ENCODE results near the gene LRRC27. TPM values are rescaled to one million over a fixed set of nuclear protein-coding genes. Genes with fewer than 3 reads are reported as not detected.
"Not testable (repeated sequence)": the region's sequence is repeated elsewhere in the genome, so short reads cannot be mapped to it uniquely, and the experiment has no call there.

The LRRC27 gene
- total RNA-seq, 6 experiments from 2014 or later = 2.2 to 5.4 (median 3.2) TPM

- Histone ChIP-seq H3K4me3 (no peak overlapping the region), H3K4me1 (no peaks in the 10 kb centered on the region), H3K9me3 (no peaks in the 10 kb centered on the region), H3K27ac (no peak overlapping the region), H3K36me3 (no peaks in the 10 kb centered on the region), H3K27me3 (no peaks in the 10 kb centered on the region)
- DNase-seq (peak in 1 of 3 donors; percentile 45), ATAC-seq (no peak)
- 74% methylated on average over 17 of the region's 25 CpGs for WGBS (ENCODE audit: insufficient coverage, low coverage, low lambda C conversion rate, missing lambda C conversion rate)
- no peak for TF ChIP-seq POLR2A (IDR thresholded peaks at IDR 0.05)
- TF ChIP-seq CTCF (IDR thresholded peaks at IDR 0.05) = no peak
- intact Hi-C loops (cut with DNase I) = no loop called here
These were observed 38.0 kb upstream of the LRRC27 start for GRCh38 chr10:132293813-132294520.

GRCh38 chr10:132294561-132295318 is 37.3 kb upstream of the LRRC27 start:
- TF ChIP-seq CTCF (IDR thresholded peaks at IDR 0.05) = no peak
- no peak for TF ChIP-seq POLR2A (IDR thresholded peaks at IDR 0.05)
- peak in 2 of 3 donors; percentile 28 to 33 for DNase-seq
- intact Hi-C loops (cut with DNase I) = no loop called here
- H3K36me3 ChIP-seq = no peaks in the 10 kb centered on the region
- no peaks in the 10 kb centered on the region for H3K4me1 ChIP-seq
- H3K27me3 ChIP-seq = no peaks in the 10 kb centered on the region
- no peak overlapping the region for H3K4me3 ChIP-seq
- WGBS (ENCODE audit: insufficient coverage, low coverage, low lambda C conversion rate, missing lambda C conversion rate) = 49% methylated on average over 7 of the region's 23 CpGs
- H3K27ac ChIP-seq = no peak overlapping the region
- ATAC-seq = no peak
- H3K9me3 ChIP-seq = no peaks in the 10 kb centered on the region

- ATAC-seq; H3K27ac ChIP-seq; H3K36me3 ChIP-seq; intact Hi-C loops (cut with DNase I); H3K4me1 ChIP-seq; H3K4me3 ChIP-seq; H3K9me3 ChIP-seq; H3K27me3 ChIP-seq: not testable (repeated sequence)
- WGBS (ENCODE audit: insufficient coverage, low coverage, low lambda C conversion rate, missing lambda C conversion rate) = 84% methylated on average over 22 of the region's 23 CpGs
- peak in 2 of 3 donors; percentile 17 to 26 for DNase-seq
These were observed 36.5 kb upstream of the LRRC27 start for GRCh38 chr10:132295481-132295880.

GRCh38 chr10:132296666-132297443 is 35.1 kb upstream of the LRRC27 start:
- intact Hi-C loops (cut with DNase I) = no loop called here
- WGBS (ENCODE audit: insufficient coverage, low coverage, low lambda C conversion rate, missing lambda C conversion rate) = 72% methylated on average over 4 of the region's 28 CpGs
- Histone ChIP-seq H3K27ac (no peak overlapping the region), H3K36me3 (no peaks in the 10 kb centered on the region), H3K9me3 (no peaks in the 10 kb centered on the region), H3K4me3 (no peak overlapping the region), H3K4me1 (no peaks in the 10 kb centered on the region), H3K27me3 (no peaks in the 10 kb centered on the region)
- no peak for TF ChIP-seq CTCF (IDR thresholded peaks at IDR 0.05)
- TF ChIP-seq POLR2A (IDR thresholded peaks at IDR 0.05) = no peak
- ATAC-seq = no peak
- peak in 2 of 3 donors; percentile 32 to 48 for DNase-seq
